Mucosa of descending colon (tissue), 3 donors: ENCODE measurements around the gene LMO7. TPM values are rescaled to one million over a fixed set of nuclear protein-coding genes. Genes with fewer than 3 reads are reported as not detected.
"Not testable (repeated sequence)": the region's sequence is repeated elsewhere in the genome, so short reads cannot be mapped to it uniquely, and the experiment has no call there.

Experiments
- ATAC-seq: fragments of 200-7000 bp; cut with Tn5 transposase; one replicate; pipeline ENCODE4 v1.9.1; 2020; ENCODE audit warnings: mild to moderate bottlenecking, moderate library complexity
- DNase-seq, 3 donors: peaks; one replicate each; pipeline ENCODE4 v3.0.0-alpha.2; 2020
- H3K36me3 ChIP-seq: fragments of 200-600 bp; one replicate; pipeline ENCODE4 v1.8.0; 2021; ENCODE audit warnings: low read depth, mild to moderate bottlenecking
- H3K4me1 ChIP-seq: fragments of 200-600 bp; one replicate; pipeline ENCODE4 v1.8.0; 2021; ENCODE audit warnings: low read depth, mild to moderate bottlenecking
- H3K4me3 ChIP-seq: fragments of 200-600 bp; one replicate; pipeline ENCODE4 v1.8.0; 2021; ENCODE audit warnings: mild to moderate bottlenecking
- H3K9me3 ChIP-seq: fragments of 200-600 bp; one replicate; pipeline ENCODE4 v1.8.0; 2021; ENCODE audit warnings: mild to moderate bottlenecking
- intact Hi-C, 2 donors: fragments of 100-400 bp; cut with DNase I in 1 of 2; cut with micrococcal nuclease in 1 of 2; formaldehyde crosslinking; loops; one replicate each; pipeline versions ENCODE4 v1.11.0 to v1.11.1; 2022; cut with DNase I, micrococcal nuclease
- total RNA-seq, 3 donors: library from RNA; stranded (reverse); fragmentation: NEBNext Ultra II Directional in 2 of 3; extraction: Animal tissue kit (Norgen Biotek cat#: 25700) in 2 of 3; gene quantifications; one replicate each; pipeline versions ENCODE4 v1.2.1 to v1.2.4, GENCODE V29; 2021 to 2023
- TF ChIP-seq, protein P1 (sequence below): fragments of 200-600 bp; IDR thresholded peaks from one replicate; pipeline ENCODE4 v1.8.0; 2022; ENCODE audit warnings: antibody characterized with exemption, mild to moderate bottlenecking
- donor health status: DM: no; HTN: no; CAD: no; lungs with moderate emphysema.
- donor health status: DM: no; HTN: no; CAD: no.
- donor health status: DM: no; HTN: yes; CAD: no.

The LMO7 gene
- total RNA-seq, 3 donors from 2014 or later = 127 to 243 (median 212) TPM

DNA sequence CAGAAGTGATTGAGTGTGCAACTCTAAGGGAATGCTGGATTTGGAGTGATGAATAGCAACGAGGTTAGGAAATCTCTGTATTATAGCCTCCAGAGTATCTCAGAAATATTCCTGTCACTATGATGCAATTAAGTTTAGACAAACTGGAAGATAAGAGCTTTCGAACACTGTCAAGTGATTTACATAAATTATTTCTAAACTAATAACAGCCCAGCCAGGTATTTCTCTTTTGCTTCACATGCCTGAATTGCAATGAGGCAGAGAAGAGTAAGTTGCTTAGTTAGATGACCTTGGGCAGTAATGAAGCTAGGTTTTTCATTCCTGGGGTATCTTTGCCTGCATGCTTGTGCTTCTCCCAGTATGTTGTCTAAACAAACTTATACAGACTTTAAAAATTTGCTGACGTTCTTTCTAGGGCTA, 134.5 kb downstream of the LMO7 start:
- intact Hi-C loops = no loop called here
- DNase-seq = no peak
- TF ChIP-seq, protein P1, sequence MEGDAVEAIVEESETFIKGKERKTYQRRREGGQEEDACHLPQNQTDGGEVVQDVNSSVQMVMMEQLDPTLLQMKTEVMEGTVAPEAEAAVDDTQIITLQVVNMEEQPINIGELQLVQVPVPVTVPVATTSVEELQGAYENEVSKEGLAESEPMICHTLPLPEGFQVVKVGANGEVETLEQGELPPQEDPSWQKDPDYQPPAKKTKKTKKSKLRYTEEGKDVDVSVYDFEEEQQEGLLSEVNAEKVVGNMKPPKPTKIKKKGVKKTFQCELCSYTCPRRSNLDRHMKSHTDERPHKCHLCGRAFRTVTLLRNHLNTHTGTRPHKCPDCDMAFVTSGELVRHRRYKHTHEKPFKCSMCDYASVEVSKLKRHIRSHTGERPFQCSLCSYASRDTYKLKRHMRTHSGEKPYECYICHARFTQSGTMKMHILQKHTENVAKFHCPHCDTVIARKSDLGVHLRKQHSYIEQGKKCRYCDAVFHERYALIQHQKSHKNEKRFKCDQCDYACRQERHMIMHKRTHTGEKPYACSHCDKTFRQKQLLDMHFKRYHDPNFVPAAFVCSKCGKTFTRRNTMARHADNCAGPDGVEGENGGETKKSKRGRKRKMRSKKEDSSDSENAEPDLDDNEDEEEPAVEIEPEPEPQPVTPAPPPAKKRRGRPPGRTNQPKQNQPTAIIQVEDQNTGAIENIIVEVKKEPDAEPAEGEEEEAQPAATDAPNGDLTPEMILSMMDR = no peak
- ATAC-seq = peak; percentile 8
- Histone ChIP-seq H3K4me1 (peaks cover 21% of the 10 kb centered on the region), H3K9me3 (no peaks in the 10 kb centered on the region), H3K36me3 (no peaks in the 10 kb centered on the region), H3K4me3 (no peak overlapping the region)

- peaks cover 21% of the 10 kb centered on the region for H3K4me1 ChIP-seq
- no peaks in the 10 kb centered on the region for H3K9me3 ChIP-seq
- no peak overlapping the region for H3K4me3 ChIP-seq
- TF ChIP-seq, protein P1 = no peak
- no peaks in the 10 kb centered on the region for H3K36me3 ChIP-seq
- DNase-seq (no peak), ATAC-seq (peak; percentile 36)
- intact Hi-C loops = no loop called here
Measured at GRCh38 chr13:75771226-75771625, 135.1 kb downstream of the LMO7 start.

GRCh38 chr13:75771818-75772217, 135.7 kb downstream of the LMO7 start:
- intact Hi-C loops = no loop called here
- no peak overlapping the region for H3K4me3 ChIP-seq
- H3K4me1 ChIP-seq = peaks cover 21% of the 10 kb centered on the region
- no peak for ATAC-seq
- no peaks in the 10 kb centered on the region for H3K36me3 ChIP-seq
- H3K9me3 ChIP-seq = no peaks in the 10 kb centered on the region
- TF ChIP-seq, protein P1 = no peak
- DNase-seq = no peak

- no peaks in the 10 kb centered on the region for H3K9me3 ChIP-seq
- TF ChIP-seq, protein P1 = no peak
- H3K36me3 ChIP-seq = no peaks in the 10 kb centered on the region
- intact Hi-C loops = no loop called here
- peaks cover 18% of the 10 kb centered on the region for H3K4me1 ChIP-seq
- no peak for DNase-seq
- no peak for ATAC-seq
- no peak overlapping the region for H3K4me3 ChIP-seq
Measured at GRCh38 chr13:75774176-75774575, 138.0 kb downstream of the LMO7 start.

DNA sequence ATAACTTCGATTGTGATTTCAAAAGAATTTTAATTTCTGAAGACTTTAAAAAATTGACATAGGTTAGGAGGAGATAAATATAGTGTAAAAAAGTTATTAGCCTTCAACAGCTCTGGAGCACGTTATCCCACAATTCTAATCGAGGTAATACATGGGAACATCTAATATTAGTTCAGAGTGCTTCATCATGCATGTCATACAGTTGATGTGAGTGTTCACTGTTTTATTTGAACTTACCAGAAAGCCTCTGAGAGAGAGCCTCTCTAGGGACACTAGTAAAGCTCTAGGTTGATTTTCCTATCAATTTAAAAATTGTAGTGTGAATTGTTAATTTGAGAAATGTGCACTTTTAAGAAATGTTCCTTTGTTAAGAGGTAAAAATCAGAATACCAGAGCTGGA, 140.4 kb downstream of the LMO7 start:
- H3K9me3 ChIP-seq = peaks cover 5% of the 10 kb centered on the region
- no peak overlapping the region for H3K4me3 ChIP-seq
- no peaks in the 10 kb centered on the region for H3K36me3 ChIP-seq
- intact Hi-C loops = no loop called here
- TF ChIP-seq, protein P1 = no peak
- ATAC-seq (peak; percentile 11), DNase-seq (no peak)
- H3K4me1 ChIP-seq = peaks cover under 1% of the 10 kb centered on the region

- Histone ChIP-seq H3K4me1 (peaks cover 8% of the 10 kb centered on the region), H3K36me3 (no peaks in the 10 kb centered on the region), H3K9me3 (peaks cover 5% of the 10 kb centered on the region), H3K4me3 (no peak overlapping the region)
- TF ChIP-seq, protein P1 = no peak
- no peak for DNase-seq
- ATAC-seq = no peak
- intact Hi-C loops = no loop called here
Measured at GRCh38 chr13:75779393-75779792, 143.3 kb downstream of the LMO7 start.

DNA sequence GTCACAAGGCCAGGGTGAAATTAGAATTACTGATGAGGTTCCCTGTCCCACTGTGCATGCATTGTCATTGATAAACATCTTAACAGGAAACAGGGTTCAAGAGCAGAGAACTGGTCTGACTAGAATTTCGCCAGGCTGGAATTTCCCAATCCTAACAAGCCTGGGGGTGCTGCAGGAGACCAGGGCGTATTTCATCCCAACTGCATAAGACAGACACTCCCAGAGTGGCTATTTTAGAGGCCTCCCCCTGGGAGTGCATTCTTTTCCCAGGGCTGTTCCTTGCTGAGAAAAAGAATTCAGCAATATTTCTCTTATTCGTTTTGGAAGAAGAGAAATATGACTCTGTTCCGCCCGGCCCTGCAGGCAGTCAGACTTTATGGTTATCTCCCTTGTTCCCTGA, 144.0 kb downstream of the LMO7 start:
- H3K4me1 ChIP-seq, H3K36me3 ChIP-seq, H3K9me3 ChIP-seq, DNase-seq, H3K4me3 ChIP-seq, ATAC-seq, intact Hi-C loops: not testable (repeated sequence)
